ENCODE measurements around the gene KAT2A.
A peak's percentile ranks its signal among the peaks of the same experiment; 100 is the strongest.

KAT2A gene

GRCh38 chr17:42112552-42113176 is 8.5 kb downstream of the KAT2A start, which contains the start of gene DHX58:
TSS of gene DHX58 (minus strand) at chr17:42112714. CDS start at chr17:42111892, 822 bp downstream.
- DNase-seq: peak; percentile 80

GRCh38 chr17:42111871-42112551 is 9.2 kb downstream of the KAT2A start:
- DNase-seq: no peak

GRCh38 chr17:42111265-42111636 is 9.9 kb downstream of the KAT2A start:
- no peak for DNase-seq

GRCh38 chr17:42110301-42111264 is 10.6 kb downstream of the KAT2A start:
- DNase-seq: no peak

- DNase-seq: no peak
Observed at GRCh38 chr17:42109086-42109485, 12.1 kb downstream of the KAT2A start.

- peak; percentile 91 for DNase-seq
Observed at GRCh38 chr17:42107597-42108576, 13.3 kb downstream of the KAT2A start.

GRCh38 chr17:42107124-42107523 is 14.0 kb downstream of the KAT2A start:
- no peak for DNase-seq

- DNase-seq: no peak
Observed at GRCh38 chr17:42106009-42106408, 15.2 kb downstream of the KAT2A start.

- no peak for DNase-seq
Observed at GRCh38 chr17:42104264-42104663, 16.9 kb downstream of the KAT2A start.

GRCh38 chr17:42103221-42103954 is 17.8 kb downstream of the KAT2A start:
- DNase-seq: no peak

- DNase-seq: peak; percentile 70
Observed at GRCh38 chr17:42101513-42102292, 19.5 kb downstream of the KAT2A start.

GRCh38 chr17:42098730-42099399 is 22.3 kb downstream of the KAT2A start:
- no peak for DNase-seq

GRCh38 chr17:42097691-42098631 is 23.2 kb downstream of the KAT2A start, which contains the start of gene ZNF385C:
TSS of gene ZNF385C (minus strand) at chr17:42098473. CDS start at chr17:42063056, 35,417 bp downstream.
- peak; percentile 48 for DNase-seq

GRCh38 chr17:42096360-42097111 is 24.6 kb downstream of the KAT2A start:
- DNase-seq: no peak

- no peak for DNase-seq
Observed at GRCh38 chr17:42094375-42095069, 26.6 kb downstream of the KAT2A start.

GRCh38 chr17:42092939-42093338 is 28.2 kb downstream of the KAT2A start:
- no peak for DNase-seq
